Endothelial cell of umbilical vein (primary cell): ENCODE data around the gene NQO2. TPM values are rescaled to one million over a fixed set of nuclear protein-coding genes. Genes with fewer than 3 reads are reported as not detected.

Source experiments
- BruUV-seq: library from RNA; stranded (reverse); fragments of 400-500 nt; replicated peaks from 2 replicates; lab custom pipeline; 2021; lab: Mats Ljungman, UMichigan
- CTCF ChIA-PET: fragments of 300-600, 350-600 bp; sonication (Branson Sonifier 250); formaldehyde crosslinking; loops from one replicate; lab custom pipeline; 2021; ENCODE audit warnings: antibody characterized with exemption, inconsistent platforms; lab: Charles Lee
- POLR2A ChIA-PET: fragments of 300-600, 350-600 bp; sonication (Branson Sonifier 250); formaldehyde crosslinking; loops from one replicate; lab custom pipeline; 2021; ENCODE audit warnings: antibody characterized with exemption, inconsistent platforms; lab: Charles Lee
- DNase-seq: peaks from one replicate; pipeline ENCODE4 v3.0.0-alpha.2; 2011; ENCODE audit warnings: low read depth, low spot score
- FAIRE-seq: peaks from 2 replicates; lab custom pipeline; 2011; peaks lifted over from hg19 to GRCh38; lab: Jason Lieb, UNC
- H2AFZ ChIP-seq: 2 replicates; pipeline ENCODE4 v1.6.0; 2012; ENCODE audit warnings: low read depth, low read length, control low read depth, inconsistent platforms
- H3K27ac ChIP-seq: 2 replicates; pipeline ENCODE4 v1.5.1; 2011; ENCODE audit warnings: low read depth, mild to moderate bottlenecking, control low read depth, low read length, moderate library complexity; ENCODE audit not compliant: insufficient read depth
- H3K27me3 ChIP-seq, 2 experiments: 2 replicates each; pipeline versions ENCODE4 v1.6.0 to v1.6.1; 2011; ENCODE audit warnings: low read length in 2 of 2, mixed read lengths in 1 of 2; ENCODE audit not compliant: control insufficient read depth in 2 of 2, insufficient read depth in 2 of 2
- H3K36me3 ChIP-seq, 2 experiments: 2 replicates in 1 of 2; 3 replicates in 1 of 2; pipeline ENCODE4 v1.5.1; 2011; ENCODE audit warnings: low read length in 2 of 2, mild to moderate bottlenecking in 1 of 2, moderate library complexity in 1 of 2; ENCODE audit not compliant: control insufficient read depth in 2 of 2, insufficient read depth in 2 of 2; ENCODE audit errors: extremely low read depth in 1 of 2
- H3K4me1 ChIP-seq: 3 replicates; pipeline ENCODE4 v1.5.1; 2011; ENCODE audit warnings: mild to moderate bottlenecking, low read length; ENCODE audit not compliant: control insufficient read depth, insufficient read depth; ENCODE audit errors: extremely low read depth
- H3K4me2 ChIP-seq: 2 replicates; pipeline ENCODE4 v1.6.1; 2011; ENCODE audit warnings: low read length, control low read depth, mixed read lengths; ENCODE audit not compliant: insufficient read depth
- H3K4me3 ChIP-seq, 3 experiments: fragments of 200-600 bp in 1 of 3; sonication (generic), shearing (Covaris generic) in 1 of 3; replicated peaks in 1 of 3; 2 replicates each; pipeline ENCODE4 v1.5.1; 2011 to 2016; ENCODE audit warnings: control low read depth in 3 of 3, low read length in 3 of 3, mild to moderate bottlenecking in 2 of 3, inconsistent platforms in 1 of 3, low read depth in 1 of 3, moderate library complexity in 1 of 3; ENCODE audit not compliant: insufficient read depth in 1 of 3
- H3K79me2 ChIP-seq: 2 replicates; pipeline ENCODE4 v1.6.0; 2012; ENCODE audit warnings: low read length, inconsistent platforms; ENCODE audit not compliant: control insufficient read depth, insufficient read depth
- H3K9ac ChIP-seq: replicated peaks from 2 replicates; pipeline ENCODE3; 2011; ENCODE audit warnings: low read length, control low read depth; ENCODE audit not compliant: insufficient read depth; ENCODE audit errors: extremely low read depth
- H3K9me1 ChIP-seq: replicated peaks from 3 replicates; pipeline ENCODE4 v1.6.0; 2011; ENCODE audit warnings: mild to moderate bottlenecking, low read length; ENCODE audit not compliant: control insufficient read depth, insufficient read depth; ENCODE audit errors: extremely low read depth
- H3K9me3 ChIP-seq: replicated peaks from 2 replicates; pipeline ENCODE4 v1.5.1; 2012; ENCODE audit warnings: low read length, inconsistent platforms; ENCODE audit not compliant: control insufficient read depth, insufficient read depth
- H4K20me1 ChIP-seq: replicated peaks from 2 replicates; pipeline ENCODE3; 2011; ENCODE audit warnings: mild to moderate bottlenecking, low read length; ENCODE audit not compliant: control insufficient read depth, insufficient read depth; ENCODE audit errors: extremely low read depth
- EZH2 ChIP-seq: IDR thresholded peaks from 2 replicates; pipeline ENCODE4 v1.6.1; 2012; ENCODE audit warnings: borderline replicate concordance, low read depth, mild to moderate bottlenecking, moderate library complexity, low read length, inconsistent platforms; ENCODE audit not compliant: severe bottlenecking
- FOS ChIP-seq: IDR thresholded peaks from 2 replicates; pipeline ENCODE4 v1.6.1; 2011; ENCODE audit warnings: mild to moderate bottlenecking, low read length, moderate library complexity, borderline replicate concordance; ENCODE audit not compliant: insufficient read depth
- GATA2 ChIP-seq: IDR thresholded peaks from 2 replicates; pipeline ENCODE4 v1.7.0; 2011; ENCODE audit warnings: low read depth, mild to moderate bottlenecking, moderate library complexity, mixed read lengths, low read length; ENCODE audit not compliant: insufficient read length, insufficient read depth
- JUN ChIP-seq: IDR thresholded peaks from 2 replicates; pipeline ENCODE4 v1.6.1; 2011; ENCODE audit warnings: borderline replicate concordance, low read depth; ENCODE audit not compliant: insufficient read length, insufficient read depth
- MYC ChIP-seq: IDR thresholded peaks from one replicate; pipeline ENCODE4 v1.6.1; 2011; ENCODE audit warnings: mild to moderate bottlenecking, low read depth, low read length
- POLR2A ChIP-seq: IDR thresholded peaks from 2 replicates; pipeline ENCODE4 v1.6.1; 2012; ENCODE audit warnings: low read depth, mild to moderate bottlenecking, control low read depth, low read length
- POLR2AphosphoS5 ChIP-seq: IDR thresholded peaks from 2 replicates; pipeline ENCODE4 v1.6.1; 2012; ENCODE audit warnings: low read depth, mild to moderate bottlenecking, control low read depth, low read length, moderate library complexity; ENCODE audit not compliant: insufficient read depth
- dilution Hi-C: fragments of 300-500 bp; cut with MboI; formaldehyde crosslinking; loops from one replicate; pipeline ENCODE4 v1.15.0; 2019; ENCODE audit warnings: low sequenced_read_pairs; ENCODE audit not compliant: extremely low pct_ligation_motif_present
- intact Hi-C: fragments of 100-400 bp; cut with micrococcal nuclease; formaldehyde crosslinking; loops from one replicate; pipeline ENCODE4 v1.10.0; 2022
- polyA plus RNA-seq, 4 experiments: library from polyadenylated mRNA; depleted of rRNA in 3 of 4; stranded (reverse) in 3 of 4; unstranded in 1 of 4; fragments of >200 nt; gene quantifications; 2 replicates each; pipeline versions ENCODE4 v1.2.1 to v1.2.3, GENCODE V29; 2011 to 2012; ENCODE audit warnings: missing spikeins in 1 of 4
- total RNA-seq: library from RNA; stranded (reverse); gene quantifications from 2 replicates; pipeline ENCODE4 v1.2.3, GENCODE V29; 2021
- TF ChIP-seq, protein P1 (sequence below), 2 donors: IDR thresholded peaks; 1 replicate in 1 of 2; 2 replicates in 1 of 2; pipeline ENCODE4 v1.5.1; 2011; ENCODE audit warnings: low read length in 2 of 2, mild to moderate bottlenecking in 2 of 2, moderate library complexity in 2 of 2, control low read depth in 1 of 2, inconsistent platforms in 1 of 2, low read depth in 1 of 2; ENCODE audit not compliant: insufficient read depth in 1 of 2; ENCODE audit errors: extremely low read depth in 1 of 2
- TF ChIP-seq, protein P2 (sequence below): IDR thresholded peaks from 2 replicates; pipeline ENCODE4 v1.6.1; 2011; ENCODE audit not compliant: insufficient read depth, insufficient read length

The NQO2 gene
- total and polyA plus RNA-seq, 2 donors (not counting 3 experiments of a cell fraction or from before 2014, with no cell fraction given) = 27.6 to 48.0 TPM

DNA sequence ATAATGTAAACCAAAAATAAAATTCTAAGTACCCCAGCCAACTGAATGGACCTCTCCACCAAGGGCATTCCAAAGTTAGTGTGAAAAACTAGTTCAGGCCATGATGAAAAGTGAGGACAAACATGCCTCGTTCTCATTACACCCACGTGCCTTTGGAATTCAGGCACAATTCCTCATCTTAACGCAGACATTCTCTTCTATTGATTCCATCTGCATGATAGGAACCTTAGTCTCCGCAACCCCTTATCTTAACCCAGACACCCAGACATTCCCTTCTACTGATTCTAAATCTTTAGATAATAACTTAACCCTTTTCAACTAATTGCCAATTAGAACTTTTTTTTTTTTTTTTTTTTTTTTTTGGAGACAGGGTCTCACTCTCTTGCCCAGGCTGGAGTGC is 20.8 kb upstream of the NQO2 start:
- POLR2A ChIA-PET = no interaction called here
- H3K9me1 ChIP-seq = no peaks in the 10 kb centered on the region
- H3K4me2 ChIP-seq = no peak overlapping the region
- CTCF ChIA-PET = interaction anchor here (3.3 kb wide), 1 partner anchor 26 kb away, joined by 48 read pairs; no protein-coding TSS in a partner anchor
- no peaks in the 10 kb centered on the region for H4K20me1 ChIP-seq
- H3K9ac ChIP-seq = no peak overlapping the region
- H3K36me3 ChIP-seq = no peaks in the 10 kb centered on the region
- no peak overlapping the region for H3K4me3 ChIP-seq
- no peaks in the 10 kb centered on the region for H3K27me3 ChIP-seq
- no peak for FAIRE-seq
- no peak for DNase-seq
- H3K79me2 ChIP-seq = no peaks in the 10 kb centered on the region
- no peak overlapping the region for H3K27ac ChIP-seq
- H2AFZ ChIP-seq = no peak overlapping the region
- TF ChIP-seq, protein P1, sequence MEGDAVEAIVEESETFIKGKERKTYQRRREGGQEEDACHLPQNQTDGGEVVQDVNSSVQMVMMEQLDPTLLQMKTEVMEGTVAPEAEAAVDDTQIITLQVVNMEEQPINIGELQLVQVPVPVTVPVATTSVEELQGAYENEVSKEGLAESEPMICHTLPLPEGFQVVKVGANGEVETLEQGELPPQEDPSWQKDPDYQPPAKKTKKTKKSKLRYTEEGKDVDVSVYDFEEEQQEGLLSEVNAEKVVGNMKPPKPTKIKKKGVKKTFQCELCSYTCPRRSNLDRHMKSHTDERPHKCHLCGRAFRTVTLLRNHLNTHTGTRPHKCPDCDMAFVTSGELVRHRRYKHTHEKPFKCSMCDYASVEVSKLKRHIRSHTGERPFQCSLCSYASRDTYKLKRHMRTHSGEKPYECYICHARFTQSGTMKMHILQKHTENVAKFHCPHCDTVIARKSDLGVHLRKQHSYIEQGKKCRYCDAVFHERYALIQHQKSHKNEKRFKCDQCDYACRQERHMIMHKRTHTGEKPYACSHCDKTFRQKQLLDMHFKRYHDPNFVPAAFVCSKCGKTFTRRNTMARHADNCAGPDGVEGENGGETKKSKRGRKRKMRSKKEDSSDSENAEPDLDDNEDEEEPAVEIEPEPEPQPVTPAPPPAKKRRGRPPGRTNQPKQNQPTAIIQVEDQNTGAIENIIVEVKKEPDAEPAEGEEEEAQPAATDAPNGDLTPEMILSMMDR (IDR thresholded peaks at IDR 0.05; ENCODE audit: extremely low read depth in 1 of 2, insufficient read depth in 1 of 2, low read depth in 1 of 2, low read length in 2 of 2) = no peak
- no peak for TF ChIP-seq POLR2AphosphoS5
- TF ChIP-seq MYC = no peak
- TF ChIP-seq, protein P2, sequence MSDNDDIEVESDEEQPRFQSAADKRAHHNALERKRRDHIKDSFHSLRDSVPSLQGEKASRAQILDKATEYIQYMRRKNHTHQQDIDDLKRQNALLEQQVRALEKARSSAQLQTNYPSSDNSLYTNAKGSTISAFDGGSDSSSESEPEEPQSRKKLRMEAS = no peak
- TF ChIP-seq JUN = no peak
- TF ChIP-seq EZH2 = no peak
- TF ChIP-seq GATA2 = no peak
- TF ChIP-seq FOS = no peak
- no peak for TF ChIP-seq POLR2A
- intact Hi-C loops (no loop called here), dilution Hi-C loops (no loop called here)
- BruUV-seq = no TSS peak
- H3K4me1 ChIP-seq = peaks cover 38% of the 10 kb centered on the region
- H3K9me3 ChIP-seq = no peaks in the 10 kb centered on the region
